Cerebellar nuclear complex (tissue), 1 donor: ENCODE measurements around the gene APRT.
A peak's percentile ranks its signal among the peaks of the same experiment; 100 is the strongest.

Experiments
- DNase-seq, 2 experiments: peaks; one replicate each; lab custom pipeline; 2025; lab: John Stamatoyannopoulos, UW

Gene APRT

GRCh38 chr16:88807626-88808453, 3.9 kb downstream of the APRT start:
- DNase-seq, result no peak

- no peak for DNase-seq
Observed at GRCh38 chr16:88807142-88807625, 4.5 kb downstream of the APRT start.

- no peak for DNase-seq
Observed at GRCh38 chr16:88806491-88807111, 5.1 kb downstream of the APRT start.

- no peak for DNase-seq
Observed at GRCh38 chr16:88805887-88806393, 5.8 kb downstream of the APRT start.

GRCh38 chr16:88805340-88805715, 6.4 kb downstream of the APRT start:
- no peak for DNase-seq

GRCh38 chr16:88804552-88805339, 7.0 kb downstream of the APRT start:
- no peak for DNase-seq

- DNase-seq, result no peak
Observed at GRCh38 chr16:88804173-88804551, 7.6 kb downstream of the APRT start.

GRCh38 chr16:88803264-88803987, 8.3 kb downstream of the APRT start, which contains the start of gene CDT1:
CDT1 (plus strand) TSS chr16:88803789; CDS start chr16:88803832, 43 bp downstream.
- peak in 1 of 2 experiments; percentile 25 for DNase-seq

GRCh38 chr16:88800277-88800592, 11.5 kb downstream of the APRT start:
- DNase-seq, result no peak

GRCh38 chr16:88799569-88800276, 12.0 kb downstream of the APRT start:
- no peak for DNase-seq

DNA sequence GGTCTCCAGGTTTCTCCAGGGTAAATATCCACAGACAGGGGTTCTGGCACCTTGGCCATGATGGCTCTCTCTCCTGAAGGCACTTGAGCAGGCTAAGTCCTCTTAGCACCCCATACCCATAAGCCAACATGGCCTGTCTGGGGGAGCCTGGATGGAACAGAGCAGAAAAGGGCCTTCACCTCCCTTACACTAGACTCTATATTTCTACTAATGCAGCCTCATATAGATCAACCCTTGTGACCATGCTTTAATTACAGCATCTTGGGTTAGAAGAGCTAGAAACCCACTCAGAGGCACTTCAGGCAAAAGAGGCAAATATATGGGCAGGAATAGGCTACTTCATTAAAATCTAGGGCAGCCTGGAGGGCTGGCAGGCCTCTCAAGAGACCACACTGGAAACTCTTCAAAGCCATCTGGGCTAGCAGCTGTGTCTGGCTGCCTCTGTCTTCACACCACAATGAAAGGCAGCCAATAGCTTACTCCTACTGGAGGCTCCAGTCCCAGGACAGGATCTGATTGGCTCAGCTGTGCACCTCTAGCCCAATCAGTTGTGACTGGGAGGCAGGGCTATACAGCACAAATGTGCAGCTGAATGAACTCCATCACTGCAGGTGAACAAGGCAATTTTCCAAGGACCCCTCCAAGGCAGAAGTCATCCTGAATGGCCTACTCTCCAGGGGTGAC, 12.8 kb downstream of the APRT start:
- DNase-seq, result no peak

GRCh38 chr16:88798073-88798472, 13.7 kb downstream of the APRT start:
- no peak for DNase-seq

GRCh38 chr16:88796278-88796677, 15.4 kb downstream of the APRT start:
- DNase-seq, result no peak

DNA sequence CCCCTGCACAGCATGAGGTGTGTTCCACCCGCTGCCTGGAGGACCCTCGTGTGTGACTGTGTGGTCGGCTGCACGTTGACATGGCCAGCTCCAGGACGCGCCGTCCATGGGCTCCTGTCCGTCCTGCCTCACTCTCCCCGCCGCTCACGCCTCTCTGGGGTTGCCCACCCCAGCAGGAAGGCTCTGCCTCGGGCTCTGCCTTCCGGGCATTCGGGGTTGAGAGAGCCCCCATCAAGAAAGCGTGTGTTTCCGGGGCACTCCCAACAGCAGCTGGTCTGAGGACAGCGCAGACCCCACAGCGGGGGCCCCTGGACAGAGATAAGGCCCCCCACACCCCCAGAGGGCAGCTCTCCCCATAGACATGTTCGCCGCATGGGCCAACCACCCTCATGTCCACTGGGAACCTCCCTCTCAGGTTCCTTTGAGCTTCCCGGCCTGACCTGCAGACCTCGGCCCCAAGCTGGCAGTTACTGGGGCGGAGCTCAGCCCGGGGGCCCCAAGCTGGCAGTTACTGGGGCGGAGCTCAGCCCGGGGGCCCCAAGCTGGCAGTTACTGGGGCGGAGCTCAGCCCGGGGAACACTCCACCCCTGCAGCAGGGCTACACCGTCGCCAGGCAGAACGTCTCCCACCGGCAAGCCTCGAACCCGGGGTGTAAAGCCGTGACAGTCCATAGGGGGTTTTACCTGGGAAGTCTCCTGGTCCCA, 18.3 kb downstream of the APRT start:
- no peak for DNase-seq

- DNase-seq, result no peak
Observed at GRCh38 chr16:88792668-88793250, 19.0 kb downstream of the APRT start.

GRCh38 chr16:88792078-88792550, 19.6 kb downstream of the APRT start:
- DNase-seq, result no peak

DNA sequence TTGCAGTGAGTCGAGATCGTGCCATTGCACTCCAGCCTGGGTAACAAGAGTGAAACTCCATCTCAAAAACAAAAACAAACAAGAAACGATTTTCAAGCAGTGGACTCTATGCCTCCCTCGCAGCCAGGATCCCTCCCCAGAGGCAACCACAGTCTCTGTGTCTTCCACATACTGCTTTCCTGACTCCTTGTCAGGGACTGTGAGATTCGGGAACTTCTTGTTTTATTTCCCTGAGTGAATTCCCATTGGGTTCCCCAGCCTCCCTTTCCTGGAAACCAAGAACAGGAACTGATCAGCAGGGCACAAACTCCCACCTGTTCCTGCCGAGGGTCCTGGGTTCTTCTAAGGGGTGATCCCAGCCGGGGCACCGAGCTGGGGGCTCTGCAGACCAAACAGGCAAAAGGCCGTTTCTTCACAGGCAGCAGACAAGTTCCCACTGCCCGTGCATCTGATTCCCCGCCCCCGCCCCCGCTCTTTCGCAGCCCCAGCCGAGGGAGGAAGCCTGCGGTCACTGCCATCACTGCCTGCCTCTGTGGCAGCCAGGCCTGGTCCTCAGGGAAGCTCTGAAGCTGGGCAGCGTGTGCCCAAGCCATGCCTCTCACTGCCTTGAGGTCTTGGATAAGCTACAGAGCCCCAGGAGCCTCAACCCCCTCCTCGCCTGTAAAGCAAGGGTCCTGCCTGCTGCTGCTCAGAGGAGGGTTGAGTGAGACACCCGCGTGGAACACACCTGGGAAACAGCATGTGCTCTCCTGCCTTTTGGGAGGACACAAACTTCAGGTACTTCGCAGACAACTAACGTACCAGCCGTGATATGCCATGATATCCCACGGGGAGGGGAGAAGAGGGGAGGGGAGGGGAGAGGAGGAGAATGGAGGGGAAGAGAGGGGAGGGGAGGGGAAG, 21.2 kb downstream of the APRT start:
- no peak for DNase-seq

DNA sequence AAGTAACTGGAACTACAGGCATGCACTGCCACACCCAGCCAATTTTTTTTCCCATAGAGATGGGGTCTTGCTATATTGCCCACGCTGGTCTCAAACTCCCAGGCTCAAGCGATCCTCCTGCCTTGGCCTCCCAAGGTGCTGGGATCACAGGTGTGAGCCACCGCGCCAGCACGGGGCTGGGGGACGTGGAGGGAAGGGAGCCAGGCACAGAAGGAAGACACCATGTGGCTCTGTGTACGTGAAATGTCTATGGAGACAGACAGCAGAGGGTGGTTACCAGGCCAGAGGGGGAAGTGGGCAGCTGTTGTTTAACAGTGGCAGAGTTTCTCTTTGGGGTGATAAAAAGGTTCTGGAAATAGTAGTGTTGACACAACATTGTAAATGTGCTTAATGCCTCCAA, 22.1 kb downstream of the APRT start:
- no peak for DNase-seq
